ENCODE data around the gene CLRN1. TPM values are rescaled to one million over a fixed set of nuclear protein-coding genes. Genes with fewer than 3 reads are reported as not detected.

The CLRN1 gene
- total RNA-seq, 1 experiment from 2014 or later = not detected

- H3K27ac Mint-ChIP-seq (ENCODE audit: unreplicated experiment) = no peak overlapping the region
- Histone ChIP-seq H3K36me3 (ENCODE audit: control insufficient read depth, insufficient read depth, low read length) (no peaks in the 10 kb centered on the region), H3K4me3 (ENCODE audit: low read depth, low read length) (no peak overlapping the region), H3K9me3 (no peaks in the 10 kb centered on the region), H3K4me1 (peaks cover 12% of the 10 kb centered on the region), H3K27me3 (replicated peaks; ENCODE audit: control insufficient read depth, insufficient read depth, low read length) (no peaks in the 10 kb centered on the region)
- no peak for DNase-seq
- no TSS peak for BruUV-seq (replicated peaks)
- H3K9me3 Mint-ChIP-seq (ENCODE audit: unreplicated experiment) = no peaks in the 10 kb centered on the region
- H3K4me3 Mint-ChIP-seq (ENCODE audit: unreplicated experiment) = no peak overlapping the region
- TF ChIP-seq CTCF (IDR thresholded peaks at IDR 0.05; ENCODE audit: insufficient read depth in 1 of 2, low read depth in 1 of 2, low read length in 1 of 2, severe bottlenecking in 1 of 2, unreplicated experiment in 1 of 2) = no peak
- H3K4me1 Mint-ChIP-seq (ENCODE audit: low read depth, unreplicated experiment) = peaks cover 10% of the 10 kb centered on the region
- no peaks in the 10 kb centered on the region for H3K27me3 Mint-ChIP-seq (ENCODE audit: insufficient read depth, unreplicated experiment)
- POLR2A ChIA-PET = interaction anchor here (0.6 kb wide), 1 partner anchor 55 kb away, joined by 3 read pairs; no protein-coding TSS in a partner anchor
- intact Hi-C loops (cut with micrococcal nuclease; ENCODE audit: unreplicated experiment) = no loop called here
- CTCF ChIA-PET = no interaction called here
- no peaks in the 10 kb centered on the region for H3K36me3 Mint-ChIP-seq (ENCODE audit: insufficient read depth, unreplicated experiment)
These were observed 38.9 kb upstream of the CLRN1 start for GRCh38 chr3:151011427-151011826.

GRCh38 chr3:151009981-151010380 is 37.5 kb upstream of the CLRN1 start:
- Histone ChIP-seq H3K27me3 (replicated peaks; ENCODE audit: control insufficient read depth, insufficient read depth, low read length) (no peaks in the 10 kb centered on the region), H3K4me1 (peaks cover 8% of the 10 kb centered on the region), H3K9me3 (no peaks in the 10 kb centered on the region), H3K4me3 (ENCODE audit: low read depth, low read length) (no peak overlapping the region), H3K36me3 (ENCODE audit: control insufficient read depth, insufficient read depth, low read length) (no peaks in the 10 kb centered on the region)
- ChIA-PET POLR2A (no interaction called here), CTCF (interaction anchor here (0.7 to 2.2 kb wide), 3 partner anchors 57 to 168 kb away, joined by 3 to 13 read pairs (median 10); partner anchors contain the start of gene MED12L)
- no peak for DNase-seq
- intact Hi-C loops (cut with micrococcal nuclease; ENCODE audit: unreplicated experiment) = loop anchor here (2.0 to 10.0 kb wide), 2 partner anchors 77 to 275 kb away; no protein-coding TSS in a partner anchor
- no peaks in the 10 kb centered on the region for H3K9me3 Mint-ChIP-seq (ENCODE audit: unreplicated experiment)
- H3K27ac Mint-ChIP-seq (ENCODE audit: unreplicated experiment) = no peak overlapping the region
- H3K4me1 Mint-ChIP-seq (ENCODE audit: low read depth, unreplicated experiment) = peaks cover 4% of the 10 kb centered on the region
- H3K36me3 Mint-ChIP-seq (ENCODE audit: insufficient read depth, unreplicated experiment) = no peaks in the 10 kb centered on the region
- TF ChIP-seq CTCF (IDR thresholded peaks at IDR 0.05; ENCODE audit: insufficient read depth in 1 of 2, low read depth in 1 of 2, low read length in 1 of 2, severe bottlenecking in 1 of 2, unreplicated experiment in 1 of 2) = no peak
- H3K27me3 Mint-ChIP-seq (ENCODE audit: insufficient read depth, unreplicated experiment) = no peaks in the 10 kb centered on the region
- no peak overlapping the region for H3K4me3 Mint-ChIP-seq (ENCODE audit: unreplicated experiment)
- BruUV-seq (replicated peaks) = no TSS peak

GRCh38 chr3:151009430-151009829 is 36.9 kb upstream of the CLRN1 start:
- Mint-ChIP-seq H3K4me1 (ENCODE audit: low read depth, unreplicated experiment) (no peaks in the 10 kb centered on the region), H3K9me3 (ENCODE audit: unreplicated experiment) (no peaks in the 10 kb centered on the region), H3K4me3 (ENCODE audit: unreplicated experiment) (no peak overlapping the region), H3K27ac (ENCODE audit: unreplicated experiment) (no peak overlapping the region), H3K36me3 (ENCODE audit: insufficient read depth, unreplicated experiment) (no peaks in the 10 kb centered on the region), H3K27me3 (ENCODE audit: insufficient read depth, unreplicated experiment) (no peaks in the 10 kb centered on the region)
- H3K9me3 ChIP-seq = no peaks in the 10 kb centered on the region
- no peaks in the 10 kb centered on the region for H3K36me3 ChIP-seq (ENCODE audit: control insufficient read depth, insufficient read depth, low read length)
- DNase-seq = no peak
- intact Hi-C loops (cut with micrococcal nuclease; ENCODE audit: unreplicated experiment) = loop anchor here (2.0 to 10.0 kb wide), 2 partner anchors 77 to 275 kb away; no protein-coding TSS in a partner anchor
- no peak overlapping the region for H3K4me3 ChIP-seq (ENCODE audit: low read depth, low read length)
- H3K4me1 ChIP-seq = peaks cover 4% of the 10 kb centered on the region
- no peaks in the 10 kb centered on the region for H3K27me3 ChIP-seq (replicated peaks; ENCODE audit: control insufficient read depth, insufficient read depth, low read length)
- POLR2A ChIA-PET = interaction anchor here (0.5 kb wide), 1 partner anchor 127 kb away, joined by 3 read pairs; no protein-coding TSS in a partner anchor
- TF ChIP-seq CTCF (IDR thresholded peaks at IDR 0.05; ENCODE audit: insufficient read depth in 1 of 2, low read depth in 1 of 2, low read length in 1 of 2, severe bottlenecking in 1 of 2, unreplicated experiment in 1 of 2) = no peak
- CTCF ChIA-PET = interaction anchor here (0.6 to 2.2 kb wide), 6 partner anchors 8 to 168 kb away, joined by 3 to 13 read pairs (median 6); partner anchors contain the start of gene MED12L
- BruUV-seq (replicated peaks) = no TSS peak
